Upper lobe of right lung (tissue), 1 donor: Measurements from ENCODE around the gene AIFM1. TPM values are rescaled to one million over a fixed set of nuclear protein-coding genes. Genes with fewer than 3 reads are reported as not detected.

ENCODE experiments used
- ATAC-seq: fragments of 200-7000 bp; cut with Tn5 transposase; one replicate; pipeline ENCODE4 v1.9.1; 2020; ENCODE audit warnings: mild to moderate bottlenecking, moderate library complexity
- DNase-seq: peaks from one replicate; pipeline ENCODE4 v3.0.0-alpha.2; 2020
- H3K27ac ChIP-seq: fragments of 200-600 bp; one replicate; pipeline ENCODE4 v1.8.0; 2022
- H3K27me3 ChIP-seq: fragments of 200-600 bp; one replicate; pipeline ENCODE4 v1.8.0; 2022; ENCODE audit warnings: mild to moderate bottlenecking
- H3K36me3 ChIP-seq: fragments of 200-600 bp; one replicate; pipeline ENCODE4 v1.8.0; 2022
- H3K4me1 ChIP-seq: fragments of 200-600 bp; one replicate; pipeline ENCODE4 v1.8.0; 2022
- H3K4me3 ChIP-seq: fragments of 200-600 bp; one replicate; pipeline ENCODE4 v1.8.0; 2022; ENCODE audit warnings: mild to moderate bottlenecking
- H3K9me3 ChIP-seq: fragments of 200-600 bp; one replicate; pipeline ENCODE4 v1.8.0; 2022
- intact Hi-C: fragments of 100-400 bp; cut with DNase I; formaldehyde crosslinking; loops from one replicate; pipeline ENCODE4 v1.11.0; 2022
- total RNA-seq: library from RNA; stranded (reverse); fragmentation: NEBNext Ultra II Directional; extraction: Animal tissue kit (Norgen Biotek cat#: 25700); gene quantifications from one replicate; pipeline ENCODE4 v1.2.1, GENCODE V29; 2021
- TF ChIP-seq, protein P1 (sequence below): fragments of 200-600 bp; IDR thresholded peaks from one replicate; pipeline ENCODE4 v1.8.0; 2022; ENCODE audit warnings: antibody characterized with exemption
- donor health status: DM: no; HTN: yes; CAD: no; lungs with severe emphysema.

Gene AIFM1
- total RNA-seq, 1 donor from 2014 or later: 23.2 TPM

GRCh38 chrX:130091980-130092522 lies 73.6 kb downstream of the AIFM1 start:
- H3K36me3 ChIP-seq: no peaks in the 10 kb centered on the region
- ATAC-seq (peak; percentile 92), DNase-seq (peak; percentile 80)
- TF ChIP-seq, protein P1, sequence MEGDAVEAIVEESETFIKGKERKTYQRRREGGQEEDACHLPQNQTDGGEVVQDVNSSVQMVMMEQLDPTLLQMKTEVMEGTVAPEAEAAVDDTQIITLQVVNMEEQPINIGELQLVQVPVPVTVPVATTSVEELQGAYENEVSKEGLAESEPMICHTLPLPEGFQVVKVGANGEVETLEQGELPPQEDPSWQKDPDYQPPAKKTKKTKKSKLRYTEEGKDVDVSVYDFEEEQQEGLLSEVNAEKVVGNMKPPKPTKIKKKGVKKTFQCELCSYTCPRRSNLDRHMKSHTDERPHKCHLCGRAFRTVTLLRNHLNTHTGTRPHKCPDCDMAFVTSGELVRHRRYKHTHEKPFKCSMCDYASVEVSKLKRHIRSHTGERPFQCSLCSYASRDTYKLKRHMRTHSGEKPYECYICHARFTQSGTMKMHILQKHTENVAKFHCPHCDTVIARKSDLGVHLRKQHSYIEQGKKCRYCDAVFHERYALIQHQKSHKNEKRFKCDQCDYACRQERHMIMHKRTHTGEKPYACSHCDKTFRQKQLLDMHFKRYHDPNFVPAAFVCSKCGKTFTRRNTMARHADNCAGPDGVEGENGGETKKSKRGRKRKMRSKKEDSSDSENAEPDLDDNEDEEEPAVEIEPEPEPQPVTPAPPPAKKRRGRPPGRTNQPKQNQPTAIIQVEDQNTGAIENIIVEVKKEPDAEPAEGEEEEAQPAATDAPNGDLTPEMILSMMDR: peak; percentile 7
- no peak overlapping the region for H3K4me3 ChIP-seq
- H3K4me1 ChIP-seq: peaks cover 10% of the 10 kb centered on the region
- intact Hi-C loops: no loop called here
- no peaks in the 10 kb centered on the region for H3K9me3 ChIP-seq
- H3K27ac ChIP-seq: peak overlapping the region; percentile 58
- no peaks in the 10 kb centered on the region for H3K27me3 ChIP-seq

DNA sequence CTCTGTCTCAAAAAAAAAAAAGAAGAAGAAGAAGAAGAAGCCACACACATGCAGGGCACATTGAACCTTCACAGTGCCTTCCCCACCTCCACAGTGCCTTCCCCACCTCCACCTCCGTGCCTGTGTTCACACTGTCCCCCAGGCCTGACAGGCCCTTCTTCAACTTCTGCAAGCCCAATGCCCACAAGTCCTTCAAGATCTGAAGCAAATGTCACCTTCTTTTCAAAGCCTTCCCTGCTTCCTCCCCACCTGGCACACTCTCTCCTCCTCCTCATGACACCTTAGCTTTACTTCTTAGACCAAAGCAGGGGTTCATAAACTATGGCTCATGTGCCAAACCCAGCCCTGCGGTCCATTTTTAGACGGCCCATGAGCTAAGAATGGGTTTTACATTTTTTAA lies 75.3 kb downstream of the AIFM1 start:
- no peaks in the 10 kb centered on the region for H3K27me3 ChIP-seq
- no peak overlapping the region for H3K27ac ChIP-seq

DNA sequence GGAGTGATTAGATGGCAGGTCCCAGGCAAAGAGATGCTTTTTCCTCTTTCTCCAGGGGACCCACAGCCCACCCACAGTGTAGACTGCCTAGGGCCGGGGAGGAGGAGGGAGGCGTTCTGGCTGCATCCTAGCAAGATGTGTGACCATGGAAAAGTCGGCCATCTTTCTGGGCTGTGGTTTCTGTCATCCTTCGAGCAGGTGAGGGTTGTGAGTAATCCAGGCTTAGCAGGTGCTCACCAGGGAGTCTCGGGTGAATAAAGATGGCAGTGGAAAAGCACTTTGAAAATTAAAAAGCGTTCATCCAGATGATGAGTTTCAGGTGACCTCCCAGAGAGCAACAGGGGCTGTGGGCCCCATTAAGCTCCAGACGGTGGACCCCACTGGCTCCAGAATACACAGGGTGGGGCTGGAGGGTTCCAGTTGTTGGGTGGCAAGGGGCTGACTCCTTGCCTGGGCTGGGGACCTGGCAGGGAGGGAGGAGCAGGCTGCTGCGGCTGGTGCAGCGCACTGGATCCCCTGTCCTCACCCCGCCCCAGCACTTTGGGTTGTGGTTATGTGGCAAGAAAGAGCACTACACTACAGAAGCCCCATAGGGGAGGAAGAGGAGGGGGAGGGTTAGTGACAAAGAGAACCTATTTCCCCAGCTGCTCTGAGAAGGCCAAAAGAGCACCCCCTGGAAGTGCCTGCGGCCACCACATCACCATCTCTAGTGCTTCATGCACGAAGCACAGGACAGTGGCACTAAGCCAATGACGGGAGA lies 79.0 kb downstream of the AIFM1 start:
- ATAC-seq (peak; percentile 61), DNase-seq (no peak)
- no peaks in the 10 kb centered on the region for H3K36me3 ChIP-seq
- no peaks in the 10 kb centered on the region for H3K4me1 ChIP-seq
- H3K4me3 ChIP-seq: peak overlapping the region; percentile 6
- no peaks in the 10 kb centered on the region for H3K27me3 ChIP-seq
- H3K27ac ChIP-seq: peak overlapping the region; percentile 55
- H3K9me3 ChIP-seq: no peaks in the 10 kb centered on the region
- TF ChIP-seq, protein P1: no peak
- intact Hi-C loops: no loop called here

More for the DNA sequence above, 75.3 kb downstream of the AIFM1 start:
- TF ChIP-seq, protein P1: no peak
- ATAC-seq: no peak
- Histone ChIP-seq H3K4me3 (no peak overlapping the region), H3K36me3 (no peaks in the 10 kb centered on the region), H3K9me3 (no peaks in the 10 kb centered on the region), H3K4me1 (peaks cover 10% of the 10 kb centered on the region)
- intact Hi-C loops: no loop called here
- DNase-seq: no peak

DNA sequence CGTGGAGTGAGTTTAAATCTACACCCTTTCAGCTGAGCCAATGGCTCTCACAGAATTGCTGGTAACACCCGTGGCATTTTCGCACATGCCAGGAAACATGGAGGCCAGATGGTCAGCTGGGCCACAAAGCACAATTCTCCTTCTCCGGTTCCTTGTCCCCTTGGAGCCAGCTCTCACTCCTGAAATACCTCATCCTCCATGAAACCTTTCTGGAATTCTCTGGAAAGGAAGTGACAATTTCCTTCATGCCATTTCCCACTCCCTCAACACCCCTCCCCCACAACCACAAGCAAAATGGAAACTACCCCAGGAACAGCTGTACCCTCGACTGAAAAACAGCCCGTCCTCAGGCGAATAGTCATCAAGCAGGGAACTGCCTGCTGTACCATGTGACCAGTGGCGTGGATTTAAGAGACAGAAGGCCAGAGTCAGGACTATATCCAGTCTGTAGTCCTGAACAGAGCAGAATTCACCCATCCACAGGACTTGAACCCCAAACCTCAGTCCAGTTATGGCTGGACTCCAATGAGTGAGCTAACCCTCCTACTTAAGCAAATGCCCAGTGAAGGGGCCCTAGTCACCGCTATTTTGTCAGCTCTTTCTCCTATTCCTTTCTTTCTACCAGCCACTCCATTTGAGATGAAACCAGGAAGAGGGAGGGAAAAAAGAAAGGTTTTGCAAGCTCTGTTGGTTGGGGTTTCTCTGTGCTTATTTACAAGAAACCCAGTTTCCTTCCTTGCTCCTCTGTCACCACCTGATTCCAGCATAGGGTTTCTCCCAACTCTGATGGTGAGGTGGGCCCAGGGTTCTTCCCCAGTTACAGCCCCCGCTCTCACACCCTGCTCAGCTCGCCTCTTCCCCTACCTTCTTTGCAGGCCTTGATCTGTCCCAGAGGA lies 79.8 kb downstream of the AIFM1 start:
- DNase-seq: no peak
- no peaks in the 10 kb centered on the region for H3K4me1 ChIP-seq

GRCh38 chrX:130084631-130085237 lies 80.9 kb downstream of the AIFM1 start:
- DNase-seq (no peak), ATAC-seq (no peak)
- H3K36me3 ChIP-seq: no peaks in the 10 kb centered on the region
- no peaks in the 10 kb centered on the region for H3K27me3 ChIP-seq
- peak overlapping the region; percentile 55 for H3K27ac ChIP-seq
- intact Hi-C loops: no loop called here
- H3K4me3 ChIP-seq: no peak overlapping the region
- H3K9me3 ChIP-seq: no peaks in the 10 kb centered on the region
- TF ChIP-seq, protein P1: no peak
- no peaks in the 10 kb centered on the region for H3K4me1 ChIP-seq

More for the DNA sequence above, 79.8 kb downstream of the AIFM1 start:
- ATAC-seq: no peak
- TF ChIP-seq, protein P1: no peak
- peak overlapping the region; percentile 14 for H3K4me3 ChIP-seq
- H3K27ac ChIP-seq: peak overlapping the region; percentile 55
- H3K27me3 ChIP-seq: no peaks in the 10 kb centered on the region
- H3K9me3 ChIP-seq: no peaks in the 10 kb centered on the region
- H3K36me3 ChIP-seq: no peaks in the 10 kb centered on the region
- intact Hi-C loops: no loop called here
